ENCODE data around the gene KDR.

The KDR gene

GRCh38 chr4:55031158-55031557 is 94.2 kb downstream of the KDR start:
- Histone ChIP-seq H3K36me3 (ENCODE audit: insufficient read depth, low read length) (no peaks in the 10 kb centered on the region), H3K27me3 (ENCODE audit: insufficient read depth, low read length) (no peaks in the 10 kb centered on the region), H2AFZ (ENCODE audit: low read length) (no peak overlapping the region), H3K4me3 (ENCODE audit: low read depth, low read length, poor library complexity, severe bottlenecking) (no peak overlapping the region), H4K20me1 (ENCODE audit: insufficient read depth, low read length) (no peaks in the 10 kb centered on the region), H3K4me1 (ENCODE audit: insufficient read depth, low read length, severe bottlenecking) (no peaks in the 10 kb centered on the region), H3K9me2 (ENCODE audit: low read depth, low read length) (no peaks in the 10 kb centered on the region), H3K9ac (ENCODE audit: low read length) (no peak overlapping the region), H3K4me2 (ENCODE audit: low read length) (no peak overlapping the region), H3K9me3 (ENCODE audit: low read length) (no peaks in the 10 kb centered on the region), H3K79me2 (ENCODE audit: insufficient read depth, low read length) (no peaks in the 10 kb centered on the region), H3K27ac (ENCODE audit: low read depth, low read length, poor library complexity, severe bottlenecking) (no peak overlapping the region), H3F3A (ENCODE audit: insufficient read depth, low read length) (no peaks in the 10 kb centered on the region)
- no peak for TF ChIP-seq EZH2 (IDR thresholded peaks at IDR 0.05; ENCODE audit: borderline replicate concordance, low read length)
- TF ChIP-seq, protein P1, sequence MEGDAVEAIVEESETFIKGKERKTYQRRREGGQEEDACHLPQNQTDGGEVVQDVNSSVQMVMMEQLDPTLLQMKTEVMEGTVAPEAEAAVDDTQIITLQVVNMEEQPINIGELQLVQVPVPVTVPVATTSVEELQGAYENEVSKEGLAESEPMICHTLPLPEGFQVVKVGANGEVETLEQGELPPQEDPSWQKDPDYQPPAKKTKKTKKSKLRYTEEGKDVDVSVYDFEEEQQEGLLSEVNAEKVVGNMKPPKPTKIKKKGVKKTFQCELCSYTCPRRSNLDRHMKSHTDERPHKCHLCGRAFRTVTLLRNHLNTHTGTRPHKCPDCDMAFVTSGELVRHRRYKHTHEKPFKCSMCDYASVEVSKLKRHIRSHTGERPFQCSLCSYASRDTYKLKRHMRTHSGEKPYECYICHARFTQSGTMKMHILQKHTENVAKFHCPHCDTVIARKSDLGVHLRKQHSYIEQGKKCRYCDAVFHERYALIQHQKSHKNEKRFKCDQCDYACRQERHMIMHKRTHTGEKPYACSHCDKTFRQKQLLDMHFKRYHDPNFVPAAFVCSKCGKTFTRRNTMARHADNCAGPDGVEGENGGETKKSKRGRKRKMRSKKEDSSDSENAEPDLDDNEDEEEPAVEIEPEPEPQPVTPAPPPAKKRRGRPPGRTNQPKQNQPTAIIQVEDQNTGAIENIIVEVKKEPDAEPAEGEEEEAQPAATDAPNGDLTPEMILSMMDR (IDR thresholded peaks at IDR 0.05; ENCODE audit: low read length) = no peak

DNA sequence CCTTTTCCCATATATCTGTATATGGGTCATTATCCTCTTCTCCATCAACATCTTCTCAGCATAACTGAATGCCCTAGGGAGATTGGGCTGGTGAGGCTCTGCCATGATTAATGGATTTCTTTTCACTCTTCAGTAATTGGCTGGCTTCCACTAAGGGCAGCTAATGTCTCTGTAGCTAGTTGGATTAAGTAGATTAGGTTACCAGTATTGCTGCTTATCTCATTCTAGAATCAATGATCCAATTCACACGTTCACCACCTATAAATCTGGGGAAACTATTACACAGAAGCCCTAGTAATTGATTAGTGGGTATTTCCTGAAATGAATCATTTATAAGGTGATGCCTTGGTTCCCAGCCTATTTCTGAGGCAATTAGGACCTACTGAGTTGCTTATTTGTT is 94.8 kb downstream of the KDR start:
- no peak overlapping the region for H3K4me3 ChIP-seq (ENCODE audit: low read depth, low read length, poor library complexity, severe bottlenecking)

DNA sequence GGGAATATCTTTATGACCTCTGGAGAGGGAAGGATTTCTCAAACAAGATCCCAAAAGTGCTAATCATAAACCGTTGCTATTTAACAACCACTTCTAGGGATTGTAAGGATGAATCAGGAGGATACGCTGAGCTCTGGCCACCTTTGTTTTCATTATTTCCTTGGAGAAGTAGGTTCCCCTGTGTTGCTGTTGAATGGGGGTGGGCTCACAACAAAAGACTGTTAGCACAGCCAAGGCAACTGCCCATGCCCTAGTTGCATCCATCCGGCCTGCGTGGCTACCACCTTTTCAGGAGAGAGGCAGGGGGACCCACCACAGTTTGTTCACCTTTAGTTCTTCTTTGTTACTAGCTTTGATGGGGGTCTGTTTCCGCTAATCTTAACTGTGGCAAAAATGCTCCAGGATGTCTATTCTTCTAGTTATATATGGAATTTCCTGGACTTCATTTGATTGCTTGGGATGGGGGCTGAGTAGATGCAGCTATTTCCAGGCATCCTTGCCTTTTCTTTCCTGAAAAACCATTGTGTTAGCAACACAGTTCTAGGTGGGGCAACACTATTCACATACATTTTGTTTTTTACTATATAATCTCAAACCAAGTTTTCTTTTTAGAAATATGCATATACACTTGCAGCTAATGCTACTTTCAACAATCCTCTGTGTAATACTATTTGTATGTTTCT is 95.4 kb downstream of the KDR start:
- Histone ChIP-seq H3F3A (ENCODE audit: insufficient read depth, low read length) (no peaks in the 10 kb centered on the region), H3K4me2 (ENCODE audit: low read length) (no peak overlapping the region), H3K4me1 (ENCODE audit: insufficient read depth, low read length, severe bottlenecking) (no peaks in the 10 kb centered on the region), H3K9ac (ENCODE audit: low read length) (no peak overlapping the region), H3K9me3 (ENCODE audit: low read length) (no peaks in the 10 kb centered on the region), H3K4me3 (ENCODE audit: low read depth, low read length, poor library complexity, severe bottlenecking) (no peak overlapping the region), H3K79me2 (ENCODE audit: insufficient read depth, low read length) (no peaks in the 10 kb centered on the region), H3K36me3 (ENCODE audit: insufficient read depth, low read length) (no peaks in the 10 kb centered on the region), H4K20me1 (ENCODE audit: insufficient read depth, low read length) (no peaks in the 10 kb centered on the region), H3K9me2 (ENCODE audit: low read depth, low read length) (no peaks in the 10 kb centered on the region), H2AFZ (ENCODE audit: low read length) (no peak overlapping the region), H3K27ac (ENCODE audit: low read depth, low read length, poor library complexity, severe bottlenecking) (no peak overlapping the region), H3K27me3 (ENCODE audit: insufficient read depth, low read length) (no peaks in the 10 kb centered on the region)
- TF ChIP-seq, protein P1 (IDR thresholded peaks at IDR 0.05; ENCODE audit: low read length) = no peak
- TF ChIP-seq EZH2 (IDR thresholded peaks at IDR 0.05; ENCODE audit: borderline replicate concordance, low read length) = no peak

More for the DNA sequence above, 94.8 kb downstream of the KDR start:
- Histone ChIP-seq H3K9me2 (ENCODE audit: low read depth, low read length) (no peaks in the 10 kb centered on the region), H4K20me1 (ENCODE audit: insufficient read depth, low read length) (no peaks in the 10 kb centered on the region), H3K9ac (ENCODE audit: low read length) (no peak overlapping the region), H2AFZ (ENCODE audit: low read length) (no peak overlapping the region), H3K4me1 (ENCODE audit: insufficient read depth, low read length, severe bottlenecking) (no peaks in the 10 kb centered on the region), H3K27me3 (ENCODE audit: insufficient read depth, low read length) (no peaks in the 10 kb centered on the region), H3K36me3 (ENCODE audit: insufficient read depth, low read length) (no peaks in the 10 kb centered on the region), H3K9me3 (ENCODE audit: low read length) (no peaks in the 10 kb centered on the region), H3F3A (ENCODE audit: insufficient read depth, low read length) (no peaks in the 10 kb centered on the region), H3K79me2 (ENCODE audit: insufficient read depth, low read length) (no peaks in the 10 kb centered on the region), H3K4me2 (ENCODE audit: low read length) (no peak overlapping the region), H3K27ac (ENCODE audit: low read depth, low read length, poor library complexity, severe bottlenecking) (no peak overlapping the region)
- TF ChIP-seq, protein P1 (IDR thresholded peaks at IDR 0.05; ENCODE audit: low read length) = no peak

Measured in OCI-LY1 (cell line).